Adipocyte (in vitro differentiated cells): ENCODE measurements around the gene SLC39A11.
"Not testable (repeated sequence)": the region's sequence is repeated elsewhere in the genome, so short reads cannot be mapped to it uniquely, and the experiment has no call there.

Experiments used
- DNase-seq: peaks from one replicate; pipeline ENCODE4 v3.0.0-alpha.2; 2015; ENCODE audit warnings: low read depth
- H3K27me3 ChIP-seq: replicated peaks from 2 replicates; pipeline ENCODE4 v1.7.0; 2013; ENCODE audit warnings: mild to moderate bottlenecking, low read length, moderate library complexity; ENCODE audit not compliant: control insufficient read depth, insufficient read depth
- H3K36me3 ChIP-seq: 2 replicates; pipeline ENCODE4 v1.7.0; 2013; ENCODE audit warnings: low read length, mild to moderate bottlenecking, moderate library complexity; ENCODE audit not compliant: control insufficient read depth, insufficient read depth, severe bottlenecking
- H3K4me1 ChIP-seq: 2 replicates; pipeline ENCODE4 v1.7.0; 2013; ENCODE audit warnings: mild to moderate bottlenecking, low read length, moderate library complexity; ENCODE audit not compliant: control insufficient read depth, insufficient read depth
- H3K4me3 ChIP-seq: 2 replicates; pipeline ENCODE4 v1.7.0; 2013; ENCODE audit warnings: mild to moderate bottlenecking, low read length, moderate library complexity
- H3K9ac ChIP-seq: 2 replicates; pipeline ENCODE4 v1.7.0; 2013; ENCODE audit warnings: mild to moderate bottlenecking, low read length, moderate library complexity
- H3K9me3 ChIP-seq: 2 replicates; pipeline ENCODE4 v1.7.0; 2013; ENCODE audit warnings: mild to moderate bottlenecking, low read length, moderate library complexity; ENCODE audit not compliant: control insufficient read depth

Gene SLC39A11

DNA sequence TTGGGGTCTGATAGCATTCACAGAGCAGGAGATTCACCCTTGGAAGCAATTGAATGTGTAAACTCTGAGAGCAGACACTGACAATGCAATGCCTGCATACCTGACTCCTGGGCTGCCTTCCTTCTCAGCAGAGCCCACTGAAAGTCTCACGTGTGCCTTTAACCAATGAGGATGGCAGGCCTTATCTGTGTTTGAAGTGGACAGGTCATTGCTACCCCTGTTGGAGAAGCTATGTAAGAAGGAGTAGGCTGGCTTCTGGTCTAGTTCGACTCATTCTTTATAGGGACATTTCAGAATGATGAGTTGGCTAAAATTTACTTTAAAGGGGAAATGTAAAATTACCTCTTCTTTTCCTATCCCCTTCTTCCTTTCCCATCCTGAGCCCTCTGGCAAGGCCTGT is 446.3 kb downstream of the SLC39A11 start:
- Histone ChIP-seq H3K4me3 (no peak overlapping the region), H3K36me3 (no peaks in the 10 kb centered on the region), H3K27me3 (no peaks in the 10 kb centered on the region), H3K9ac (no peak overlapping the region), H3K4me1 (no peaks in the 10 kb centered on the region), H3K9me3 (no peaks in the 10 kb centered on the region)
- DNase-seq: no peak

DNA sequence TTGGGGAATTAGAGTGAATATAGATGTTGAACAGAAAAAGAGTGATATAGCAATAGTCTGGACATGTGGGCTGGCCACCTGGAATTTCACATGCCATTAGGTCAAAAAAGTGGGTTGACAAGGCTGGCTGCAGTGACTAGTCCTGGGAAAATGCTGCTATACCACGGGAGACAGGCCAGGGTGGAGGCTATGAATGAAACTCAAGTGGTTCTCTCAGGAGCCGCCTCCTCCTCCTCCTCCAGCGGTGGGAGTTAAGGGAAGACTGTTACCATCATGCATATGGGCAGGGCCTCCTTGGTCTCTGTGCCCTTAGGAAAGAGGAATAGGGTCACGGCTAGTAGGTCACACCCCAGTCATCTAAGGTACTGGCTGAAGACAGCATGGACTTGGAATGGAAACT is 448.0 kb downstream of the SLC39A11 start:
- DNase-seq: no peak

DNA sequence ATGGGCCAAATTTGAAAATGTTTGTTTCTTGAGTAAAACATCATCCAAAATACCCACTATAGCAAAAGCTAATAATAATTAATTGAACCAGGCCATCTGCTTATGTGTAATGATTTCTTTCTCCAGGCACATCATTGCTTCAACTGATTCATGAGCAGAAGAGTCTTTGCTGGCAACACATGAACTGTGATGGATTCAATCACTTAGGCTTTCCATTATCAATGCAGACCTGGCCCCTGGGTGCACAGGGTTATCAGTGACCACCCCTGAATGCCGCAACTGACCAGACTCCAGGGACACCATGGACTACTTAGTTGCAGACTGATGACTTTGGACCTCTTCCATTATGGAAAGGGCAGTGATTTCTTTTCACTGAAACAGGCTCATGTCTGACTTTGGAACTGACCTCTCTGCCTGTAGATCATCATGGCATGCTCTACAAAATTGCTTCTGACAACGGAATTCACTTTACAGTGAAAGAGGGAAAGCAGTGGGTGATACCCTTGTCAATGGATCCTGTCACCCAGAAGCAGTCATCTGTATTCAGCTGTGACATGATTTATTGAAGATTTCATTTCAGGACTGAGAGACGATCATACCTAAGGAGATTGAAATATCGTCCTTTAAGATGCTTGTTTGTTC is 448.8 kb downstream of the SLC39A11 start:
- no peaks in the 10 kb centered on the region for H3K9me3 ChIP-seq
- H3K9ac ChIP-seq: no peak overlapping the region
- H3K4me1 ChIP-seq: no peaks in the 10 kb centered on the region
- no peak overlapping the region for H3K4me3 ChIP-seq
- peaks cover 11% of the 10 kb centered on the region for H3K27me3 ChIP-seq
- no peak for DNase-seq
- H3K36me3 ChIP-seq: no peaks in the 10 kb centered on the region

More for the DNA sequence above, 448.0 kb downstream of the SLC39A11 start:
- no peaks in the 10 kb centered on the region for H3K4me1 ChIP-seq
- H3K36me3 ChIP-seq: no peaks in the 10 kb centered on the region
- peaks cover 7% of the 10 kb centered on the region for H3K27me3 ChIP-seq
- H3K9ac ChIP-seq: no peak overlapping the region
- no peaks in the 10 kb centered on the region for H3K9me3 ChIP-seq
- H3K4me3 ChIP-seq: no peak overlapping the region

DNA sequence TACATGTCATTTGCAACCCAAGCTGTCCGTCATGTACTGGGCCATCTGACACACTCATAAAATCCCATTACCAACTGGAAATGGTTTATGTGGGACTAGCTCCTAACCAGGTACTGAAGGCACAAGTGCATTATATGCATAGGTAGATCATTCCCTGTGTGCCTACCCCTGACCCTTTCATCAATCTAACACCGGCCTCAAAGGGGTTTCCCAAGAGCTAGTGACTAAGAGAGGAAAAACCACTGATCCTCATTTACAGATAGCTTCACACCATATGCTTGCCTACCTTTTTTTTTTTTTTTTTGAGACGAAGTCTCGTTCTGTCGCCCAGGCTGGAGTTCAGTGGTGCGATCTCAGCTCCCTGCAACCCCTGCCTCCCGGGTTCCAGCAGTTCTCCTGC is 449.8 kb downstream of the SLC39A11 start:
- H3K9ac ChIP-seq: no peak overlapping the region
- no peaks in the 10 kb centered on the region for H3K36me3 ChIP-seq
- no peak for DNase-seq
- no peak overlapping the region for H3K4me3 ChIP-seq
- H3K27me3 ChIP-seq: peaks cover 16% of the 10 kb centered on the region
- no peaks in the 10 kb centered on the region for H3K9me3 ChIP-seq
- no peaks in the 10 kb centered on the region for H3K4me1 ChIP-seq

DNA sequence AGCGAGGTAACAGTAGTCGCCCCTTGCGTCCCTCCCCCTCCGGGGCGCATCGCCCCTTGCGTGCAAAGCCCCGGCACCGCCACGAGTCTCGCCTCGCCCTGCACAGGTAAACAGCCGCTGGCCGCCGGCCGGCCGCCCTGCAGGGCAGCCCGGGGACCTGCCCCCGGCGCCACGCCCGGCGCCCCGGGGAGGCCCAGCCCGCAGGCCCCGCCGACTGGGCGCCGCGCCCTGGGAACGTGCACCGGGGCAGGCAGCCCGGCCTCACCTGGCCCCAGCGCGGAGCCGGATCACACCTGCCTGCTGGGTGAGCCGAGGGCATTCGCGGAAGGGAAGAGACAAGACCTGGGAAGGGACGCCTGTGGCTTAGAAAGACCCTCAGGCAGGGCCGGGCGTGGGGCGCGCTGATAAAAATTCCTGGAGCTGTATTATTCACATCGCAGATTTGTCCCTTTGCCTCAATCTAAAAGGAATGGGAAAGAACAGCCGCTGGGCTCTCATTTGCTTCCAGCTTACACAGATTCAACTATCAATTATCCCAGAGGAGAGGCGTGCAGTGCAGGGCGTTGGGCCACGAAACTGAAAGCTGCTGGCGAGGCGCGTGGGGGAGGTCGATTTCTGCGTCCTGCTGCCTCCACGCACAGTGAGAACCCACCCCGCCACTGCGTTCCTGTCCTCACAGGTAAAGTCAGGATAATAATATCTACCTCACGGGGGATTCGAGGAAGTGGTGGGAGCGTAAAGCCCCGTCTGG is 451.9 kb downstream of the SLC39A11 start:
- Histone ChIP-seq H3K9ac (no peak overlapping the region), H3K36me3 (no peaks in the 10 kb centered on the region), H3K4me1 (no peaks in the 10 kb centered on the region), H3K9me3 (no peaks in the 10 kb centered on the region), H3K27me3 (peaks cover 28% of the 10 kb centered on the region), H3K4me3 (peak overlapping the region; percentile 44)
- DNase-seq: no peak

DNA sequence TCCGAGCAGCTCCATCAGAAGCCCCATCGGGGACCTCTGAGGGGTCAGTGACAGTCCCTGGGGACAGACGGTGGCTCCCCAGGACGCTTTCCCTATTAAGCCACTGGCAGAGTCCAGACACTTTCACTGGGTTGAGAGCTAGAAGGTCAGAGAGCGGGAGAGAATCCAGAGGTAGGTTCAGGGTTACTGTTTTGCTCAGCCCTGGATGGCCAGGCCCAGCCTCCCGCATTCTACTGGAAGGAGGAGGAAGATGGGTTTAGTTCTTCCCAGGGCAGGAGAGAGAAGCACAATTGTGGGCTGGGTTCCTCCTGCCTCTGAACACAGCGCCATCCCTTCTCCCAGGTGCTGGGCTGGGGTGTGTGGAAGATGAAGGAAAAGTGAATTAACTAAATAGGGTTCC is 452.8 kb downstream of the SLC39A11 start:
- Histone ChIP-seq H3K9me3 (no peaks in the 10 kb centered on the region), H3K9ac (no peak overlapping the region), H3K4me3 (no peak overlapping the region), H3K27me3 (peaks cover 35% of the 10 kb centered on the region), H3K4me1 (no peaks in the 10 kb centered on the region), H3K36me3 (no peaks in the 10 kb centered on the region)
- no peak for DNase-seq

DNA sequence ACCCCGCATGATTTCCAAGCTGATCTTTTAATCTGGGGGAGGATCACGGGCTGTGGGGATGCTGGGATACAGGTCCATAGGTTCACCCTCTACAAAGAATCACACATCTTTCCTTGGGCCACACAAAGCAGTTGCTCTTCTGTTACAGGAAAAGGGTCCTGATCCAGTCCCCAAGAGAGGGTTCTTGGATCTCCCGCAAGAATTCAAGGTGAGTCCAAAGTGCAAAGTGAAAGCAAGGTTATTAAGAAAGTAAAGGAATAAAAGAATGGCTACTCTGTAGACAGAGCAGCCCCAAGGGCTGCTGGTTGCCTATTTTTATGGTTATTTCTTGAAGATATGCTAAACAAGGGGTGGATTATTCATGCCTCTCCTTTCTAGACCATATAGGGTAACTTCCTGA is 453.6 kb downstream of the SLC39A11 start:
- not testable (repeated sequence) for H3K9me3 ChIP-seq, H3K36me3 ChIP-seq, DNase-seq, H3K4me3 ChIP-seq, H3K4me1 ChIP-seq, H3K9ac ChIP-seq
- peaks cover 41% of the 10 kb centered on the region for H3K27me3 ChIP-seq

DNA sequence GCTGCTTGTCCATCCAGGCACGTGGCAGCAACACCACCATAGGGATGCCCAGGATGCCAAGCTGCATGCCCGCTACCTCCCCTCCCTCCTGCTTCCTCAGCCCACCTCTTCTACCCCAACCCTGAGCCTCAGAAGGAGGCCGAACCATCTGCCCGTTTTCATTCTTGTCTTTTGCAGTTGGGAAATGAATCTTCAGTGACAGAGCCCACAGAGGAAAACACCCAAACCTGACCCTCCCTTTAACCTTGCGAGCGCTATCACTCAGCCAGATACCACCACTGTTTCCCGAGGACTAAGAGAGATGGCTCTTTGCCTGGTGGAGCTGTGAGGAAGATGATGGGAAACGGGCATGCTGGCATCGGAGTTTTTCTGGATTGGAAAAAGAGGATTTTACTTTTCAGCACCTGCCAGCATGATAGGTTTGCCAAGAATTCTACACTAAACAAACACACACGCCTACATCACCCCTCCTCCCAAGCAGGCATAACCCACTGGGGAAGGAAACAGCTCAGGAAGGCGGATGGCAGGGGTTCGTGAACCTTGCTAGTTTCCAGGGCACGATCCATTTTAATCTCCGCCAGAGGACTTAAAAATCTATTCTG is 457.4 kb downstream of the SLC39A11 start:
- Histone ChIP-seq H3K36me3 (no peaks in the 10 kb centered on the region), H3K4me1 (no peaks in the 10 kb centered on the region), H3K27me3 (peaks cover 44% of the 10 kb centered on the region), H3K9me3 (no peaks in the 10 kb centered on the region), H3K4me3 (no peak overlapping the region), H3K9ac (no peak overlapping the region)
- DNase-seq: no peak

DNA sequence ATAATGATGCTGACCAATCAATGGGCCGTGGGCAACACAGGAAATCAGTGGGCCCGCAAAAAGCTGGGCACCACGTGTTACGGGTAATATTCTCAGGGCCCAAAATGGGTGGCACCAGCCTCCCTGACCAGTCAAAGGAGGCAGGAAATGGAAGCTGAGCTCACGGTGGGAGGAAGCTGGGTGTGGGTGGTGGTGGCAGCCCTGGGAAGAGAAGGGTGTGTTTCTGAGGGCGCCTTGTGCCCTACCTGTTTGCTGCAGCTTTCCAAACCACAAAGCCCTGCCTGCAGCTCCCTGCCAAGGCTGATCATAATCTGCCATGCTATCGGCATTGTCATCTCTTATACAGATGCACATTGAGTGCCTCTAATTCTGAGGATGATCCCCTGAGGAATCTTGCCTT is 457.9 kb downstream of the SLC39A11 start:
- H3K36me3 ChIP-seq: no peaks in the 10 kb centered on the region
- no peak overlapping the region for H3K4me3 ChIP-seq
- no peaks in the 10 kb centered on the region for H3K4me1 ChIP-seq
- H3K9ac ChIP-seq: no peak overlapping the region
- H3K27me3 ChIP-seq: peaks cover 39% of the 10 kb centered on the region
- DNase-seq: no peak
- H3K9me3 ChIP-seq: no peaks in the 10 kb centered on the region

DNA sequence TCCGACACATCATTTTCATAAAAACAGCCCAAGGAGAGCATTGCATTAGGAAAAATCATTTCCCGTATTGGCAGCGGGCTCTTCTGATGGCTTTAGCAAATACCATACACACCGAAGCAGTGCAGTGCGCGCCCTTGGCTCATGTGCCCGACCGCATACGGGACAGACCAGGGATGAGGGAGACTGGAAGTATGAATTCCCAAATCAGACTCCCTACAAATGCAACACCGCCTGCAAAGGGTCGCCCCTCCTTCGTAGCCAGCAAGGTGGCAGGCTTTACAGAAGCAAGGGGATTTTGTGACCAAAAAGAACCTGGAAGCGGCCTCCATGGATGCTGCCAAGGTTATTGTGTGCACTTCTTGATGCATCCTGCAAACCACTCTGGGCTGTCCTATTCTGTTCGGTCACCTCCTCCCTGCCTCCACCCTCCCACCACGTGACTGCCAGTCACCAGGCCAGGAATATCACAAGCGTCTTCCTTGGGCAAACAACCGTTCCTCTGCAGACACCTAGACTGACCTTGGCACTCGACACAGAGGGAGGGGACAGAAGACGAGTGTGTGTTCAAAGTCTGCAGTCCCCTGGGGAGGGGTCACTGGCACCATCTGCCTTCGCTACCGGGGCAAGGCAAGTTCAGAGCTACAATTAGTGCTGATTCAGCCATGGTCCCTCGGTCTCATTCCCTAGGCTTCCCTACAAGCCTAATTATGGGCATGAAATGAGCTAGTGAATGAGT is 460.4 kb downstream of the SLC39A11 start:
- H3K9me3 ChIP-seq: peaks cover 12% of the 10 kb centered on the region
- H3K36me3 ChIP-seq: no peaks in the 10 kb centered on the region
- H3K9ac ChIP-seq: no peak overlapping the region
- no peak overlapping the region for H3K4me3 ChIP-seq
- peaks cover 42% of the 10 kb centered on the region for H3K27me3 ChIP-seq
- DNase-seq: no peak
- no peaks in the 10 kb centered on the region for H3K4me1 ChIP-seq

DNA sequence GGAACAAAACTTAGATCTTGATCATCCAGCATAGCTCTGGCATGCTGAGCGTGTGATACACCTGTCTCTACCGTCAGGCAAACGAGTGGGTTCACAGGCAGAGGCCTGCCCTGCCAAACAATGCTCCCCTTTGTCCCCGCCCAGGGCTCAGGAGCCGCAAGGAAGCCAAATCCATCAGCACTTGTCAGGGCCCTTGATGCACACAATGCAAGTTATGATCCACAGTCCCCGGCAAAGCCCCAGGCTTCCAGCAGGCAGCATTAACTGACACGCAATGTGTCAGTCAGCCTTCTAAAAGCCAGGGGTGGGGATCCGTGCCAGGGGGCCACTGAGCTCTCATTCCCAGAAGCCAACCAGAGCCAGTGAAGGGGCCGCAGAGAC is 460.9 kb downstream of the SLC39A11 start:
- Histone ChIP-seq H3K9me3 (peaks cover 12% of the 10 kb centered on the region), H3K9ac (no peak overlapping the region), H3K4me1 (no peaks in the 10 kb centered on the region), H3K4me3 (no peak overlapping the region), H3K27me3 (peaks cover 38% of the 10 kb centered on the region), H3K36me3 (no peaks in the 10 kb centered on the region)
- DNase-seq: no peak
